Heart right ventricle (tissue), 16 donors: ENCODE results near the gene SPRTN. TPM values are rescaled to one million over a fixed set of nuclear protein-coding genes. Genes with fewer than 3 reads are reported as not detected.

Source experiments
- ATAC-seq, 8 donors: fragments of 200-7000 bp; cut with Tn5 transposase; one replicate each; pipeline ENCODE4 v1.9.1; 2020; ENCODE audit warnings: mild to moderate bottlenecking in 8 of 8, moderate library complexity in 8 of 8, moderate number of reproducible peaks in 1 of 8
- DNase-seq, 2 donors: peaks; one replicate each; pipeline ENCODE4 v3.0.0-alpha.2; 2020
- H3K27ac ChIP-seq, 10 donors: fragments of 200-600 bp; sonication (generic) in 2 of 10; one replicate each; pipeline versions ENCODE4 v1.5.0 to v1.8.0; 2020 to 2022; ENCODE audit warnings: mild to moderate bottlenecking in 3 of 10
- H3K27me3 ChIP-seq, 7 donors: fragments of 200-600 bp; one replicate each; pipeline ENCODE4 v1.8.0; 2021 to 2022; ENCODE audit warnings: mild to moderate bottlenecking in 2 of 7
- H3K36me3 ChIP-seq, 9 donors: fragments of 200-600 bp; sonication (generic) in 1 of 9; one replicate each; pipeline versions ENCODE4 v1.5.0 to v1.8.0; 2020 to 2022; ENCODE audit warnings: mild to moderate bottlenecking in 2 of 9
- H3K4me1 ChIP-seq, 9 donors: fragments of 200-600 bp; sonication (generic) in 1 of 9; one replicate each; pipeline versions ENCODE4 v1.5.0 to v1.8.0; 2020 to 2022; ENCODE audit warnings: mild to moderate bottlenecking in 4 of 9
- H3K4me3 ChIP-seq, 10 donors: fragments of 200-600 bp; sonication (generic) in 2 of 10; one replicate each; pipeline versions ENCODE4 v1.5.0 to v1.8.0; 2020 to 2022; ENCODE audit warnings: mild to moderate bottlenecking in 7 of 10, moderate library complexity in 2 of 10
- H3K9me3 ChIP-seq, 11 donors: fragments of 200-600 bp in 10 of 11; sonication (generic) in 2 of 11; one replicate each; pipeline versions ENCODE4 v1.5.0 to v1.8.0; 2013 to 2022; ENCODE audit warnings: mild to moderate bottlenecking in 2 of 11, control low read depth in 1 of 11, moderate library complexity in 1 of 11
- CTCF ChIP-seq, 9 donors: fragments of 200-600 bp; sonication (generic) in 2 of 9; IDR thresholded peaks; one replicate each; pipeline versions ENCODE4 v1.5.0 to v1.8.0; 2021 to 2022; ENCODE audit warnings: antibody characterized with exemption in 9 of 9, mild to moderate bottlenecking in 5 of 9, moderate library complexity in 1 of 9
- WGBS, 2 donors: extraction: QIAGEN DNeasy Blood & Tissue Kit; methylation state at CpG; one replicate each; pipeline ENCODE4 v1.1.7; 2013; ENCODE audit warnings: inconsistent platforms in 1 of 2; 5-methylcytosine and 5-hydroxymethylcytosine counted together
- intact Hi-C, 10 donors: fragments of 100-400 bp; cut with DNase I; formaldehyde crosslinking; loops; one replicate each; pipeline versions ENCODE4 v1.11.1 to v1.14.2; 2022
- polyA plus RNA-seq, 2 donors: library from polyadenylated mRNA; stranded (reverse); fragments of 200-250 nt; gene quantifications; one replicate each; pipeline ENCODE4 v1.2.3, GENCODE V29; 2013
- total RNA-seq, 10 donors: library from RNA; stranded (reverse); fragmentation: NEBNext Ultra II Directional in 3 of 10; extraction: Animal tissue kit (Norgen Biotek cat#: 25700) in 3 of 10; gene quantifications; one replicate each; pipeline versions ENCODE4 v1.2.1 to v1.2.4, GENCODE V29; 2021 to 2023
- donor health status: Arrhythmogenic right ventricular cardiomyopathy.
- donor health status: ischemic (EF 13 %, LVEDD 7.1; RV severe dilation, severe dysfunction).
- donor health status: healthy with polysubstance abuse.
- donor health status: DM: no; HTN: yes; CAD: no.
- donor health status: DM: no; HTN: no; CAD: no.
- donor health status: ischemic (EF 25% LVEDD 6.9; RV normal size, moderate dysfunction).
- donor health status: ischemic (EF 25% LVEDD 5.7; RV mildly dilated, moderate dysfunction).
- donor health status: healthy.
- donor health status: DM: yes; HTN: yes; CAD: no.
- donor health status: Ischemic cardiomyopathy.
- donor health status: ischemic (EF 35%, LVEDD 5.7; RV mildly dilated, moderate dysfunction).
- donor health status: nonischemic (EF 11% LVEDD 7.7; RV severe dilation, severe dysfunction).
- donor health status: DM: yes; HTN: yes; CAD: no.
- donor health status: PGD.
- donor health status: ischemic (EF 29% LVEDD 5.4; RV normal size, mild dysfunction).
- donor health status: nonischemic (EF 23%, LVEDD 6.1; RV moderate dilation, normal function).

The SPRTN gene
- total and polyA plus RNA-seq, 12 donors = 4.1 to 11.0 (median 7.2) TPM

GRCh38 chr1:231335663-231336602 is 2.2 kb upstream of the SPRTN start:
- H3K27me3 ChIP-seq = no peaks in the 10 kb centered on the region
- intact Hi-C loops = loop anchor here in 5 of 10 donors (5.0 to 10.0 kb wide), 3 partner anchors 59 to 94 kb away; partner anchors contain the start of gene GNPAT (in 5 of the 5)
- peak overlapping the region in 4 of 10 donors; percentile 90 to 98 (median 94) for H3K27ac ChIP-seq
- no peaks in the 10 kb centered on the region for H3K9me3 ChIP-seq
- no peak for TF ChIP-seq CTCF (IDR thresholded peaks at IDR 0.05)
- peaks cover 18 to 69% (median 60%) of the 10 kb centered on the region in 9 donors for H3K4me1 ChIP-seq
- no peak for DNase-seq
- no peak for ATAC-seq
- H3K4me3 ChIP-seq = peak overlapping the region; percentile 74 to 95 (median 82)
- WGBS, 2 donors = 45 to 50% methylated on average over 21 of the region's 21 CpGs
- H3K36me3 ChIP-seq = peaks cover 0 to 55% (median 0%) of the 10 kb centered on the region in 9 donors

GRCh38 chr1:231337043-231337471 is 1.0 kb upstream of the SPRTN start:
- peaks cover 0 to 55% (median 5%) of the 10 kb centered on the region in 9 donors for H3K36me3 ChIP-seq
- H3K4me3 ChIP-seq = peak overlapping the region; percentile 74 to 95 (median 82)
- peak in 6 of 8 donors; percentile 2 to 62 (median 23) for ATAC-seq
- TF ChIP-seq CTCF (IDR thresholded peaks at IDR 0.05) = no peak
- H3K9me3 ChIP-seq = no peaks in the 10 kb centered on the region
- peaks cover 18 to 69% (median 60%) of the 10 kb centered on the region in 9 donors for H3K4me1 ChIP-seq
- DNase-seq = peak; percentile 34 to 35
- H3K27me3 ChIP-seq = no peaks in the 10 kb centered on the region
- WGBS, 2 donors = 0 to 1% methylated on average over 32 of the region's 32 CpGs
- intact Hi-C loops = loop anchor here in 5 of 10 donors (5.0 to 10.0 kb wide), 3 partner anchors 60 to 95 kb away; partner anchors contain the start of gene GNPAT (in 5 of the 5)
- H3K27ac ChIP-seq = peak overlapping the region; percentile 85 to 98 (median 92)

- DNase-seq (peak; percentile 95 to 98), ATAC-seq (peak; percentile 95 to 98 (median 96))
- no peaks in the 10 kb centered on the region for H3K9me3 ChIP-seq
- 1% methylated on average over 74 of the region's 74 CpGs for WGBS, 2 donors
- peak in 1 of 9 donors; percentile 7 for TF ChIP-seq CTCF (IDR thresholded peaks at IDR 0.05)
- H3K27me3 ChIP-seq = no peaks in the 10 kb centered on the region
- peak within 1 kb of the TSS; percentile 74 to 95 (median 82) for H3K4me3 ChIP-seq
- peaks cover 18 to 66% (median 55%) of the 10 kb centered on the region in 9 donors for H3K4me1 ChIP-seq
- intact Hi-C loops = loop anchor here in 5 of 10 donors (5.0 to 10.0 kb wide), 3 partner anchors 60 to 95 kb away; partner anchors contain the start of gene GNPAT (in 5 of the 5)
- peaks cover 0 to 56% (median 10%) of the 10 kb centered on the region in 9 donors for H3K36me3 ChIP-seq
- H3K27ac ChIP-seq = peak within 1 kb of the TSS; percentile 85 to 98 (median 92)
These were observed 422 bp upstream of the SPRTN start, which contains the start of gene EXOC8 for GRCh38 chr1:231337472-231338269. Gene EXOC8 (minus strand): TSS chr1:231337852. CDS start chr1:231337745, 107 bp downstream.
